K562 (cell line): ENCODE data around the gene HOXD9.

Experiments
- ETS1 ChIP-seq: conservative IDR thresholded peaks from 2 replicates; pipeline ENCODE4 v1.6.1; 2011; ENCODE audit warnings: low read depth, mild to moderate bottlenecking, low read length; ENCODE audit not compliant: control insufficient read depth
- FOS ChIP-seq: IDR thresholded peaks from 3 replicates; pipeline ENCODE4 v1.6.1; 2011; ENCODE audit not compliant: insufficient read length; ENCODE audit errors: extremely low read depth
- MXI1 ChIP-seq: IDR thresholded peaks from 2 replicates; pipeline ENCODE4 v1.6.1; 2011; ENCODE audit warnings: low read depth, mild to moderate bottlenecking, improper control_type of control experiment, low read length
- TF ChIP-seq, protein P1 (sequence below): fragments of 250-450 bp; sonication (Bioruptor Pico); IDR thresholded peaks from 2 replicates; pipeline ENCODE4 v1.5.1; 2021; ENCODE audit warnings: mild to moderate bottlenecking

- TF ChIP-seq FOS = no peak
- TF ChIP-seq MXI1 = no peak
- no peak for TF ChIP-seq ETS1
- TF ChIP-seq, protein P1, sequence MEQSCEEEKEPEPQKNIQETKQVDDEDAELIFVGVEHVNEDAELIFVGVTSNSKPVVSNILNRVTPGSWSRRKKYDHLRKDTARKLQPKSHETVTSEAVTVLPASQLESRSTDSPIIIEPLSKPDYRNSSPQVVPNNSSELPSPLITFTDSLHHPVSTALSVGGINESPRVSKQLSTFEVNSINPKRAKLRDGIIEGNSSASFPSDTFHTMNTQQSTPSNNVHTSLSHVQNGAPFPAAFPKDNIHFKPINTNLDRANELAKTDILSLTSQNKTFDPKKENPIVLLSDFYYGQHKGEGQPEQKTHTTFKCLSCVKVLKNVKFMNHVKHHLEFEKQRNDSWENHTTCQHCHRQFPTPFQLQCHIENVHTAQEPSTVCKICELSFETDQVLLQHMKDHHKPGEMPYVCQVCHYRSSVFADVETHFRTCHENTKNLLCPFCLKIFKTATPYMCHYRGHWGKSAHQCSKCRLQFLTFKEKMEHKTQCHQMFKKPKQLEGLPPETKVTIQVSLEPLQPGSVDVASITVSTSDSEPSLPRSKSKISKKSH (CRISPR knock-in tag) = no peak
These were observed 25.4 kb downstream of the HOXD9 start for GRCh38 chr2:176147800-176148496.
